Stimulated activated naive CD8-positive, alpha-beta T cell treated with anti-CD3 and anti-CD28 coated beads, Interleukin-15, amount 100 ng/mL, for 72 hours (primary cell): ENCODE data around the gene DEDD2.
A peak's percentile ranks its signal among the peaks of the same experiment; 100 is the strongest.

Experiments
- ATAC-seq: fragments of 150-1000 bp; cut with Tn5 transposase; 2 replicates; pipeline ENCODE4 v1.10.0; 2021; ENCODE audit warnings: mild to moderate bottlenecking, moderate library complexity
- DNase-seq, 2 donors: peaks; one replicate each; pipeline ENCODE4 v3.0.0; 2021 to 2022
- H3K27ac Mint-ChIP-seq, 2 donors: one replicate each; pipeline ENCODE4 v1.8.0; 2022; ENCODE audit warnings: mild to moderate bottlenecking in 2 of 2, mixed read lengths in 2 of 2, moderate library complexity in 2 of 2
- H3K27me3 Mint-ChIP-seq: one replicate; pipeline ENCODE4 v1.8.0; 2022; ENCODE audit warnings: mixed read lengths
- H3K4me1 Mint-ChIP-seq: one replicate; pipeline ENCODE4 v1.8.0; 2022; ENCODE audit warnings: mild to moderate bottlenecking, mixed read lengths
- H3K4me3 Mint-ChIP-seq, 2 donors: one replicate each; pipeline ENCODE4 v1.8.0; 2022; ENCODE audit warnings: mild to moderate bottlenecking in 2 of 2, mixed read lengths in 2 of 2, moderate library complexity in 1 of 2
- H3K9me3 Mint-ChIP-seq, 2 donors: one replicate each; pipeline ENCODE4 v1.8.0; 2022; ENCODE audit warnings: mixed read lengths in 2 of 2

The DEDD2 gene

DNA sequence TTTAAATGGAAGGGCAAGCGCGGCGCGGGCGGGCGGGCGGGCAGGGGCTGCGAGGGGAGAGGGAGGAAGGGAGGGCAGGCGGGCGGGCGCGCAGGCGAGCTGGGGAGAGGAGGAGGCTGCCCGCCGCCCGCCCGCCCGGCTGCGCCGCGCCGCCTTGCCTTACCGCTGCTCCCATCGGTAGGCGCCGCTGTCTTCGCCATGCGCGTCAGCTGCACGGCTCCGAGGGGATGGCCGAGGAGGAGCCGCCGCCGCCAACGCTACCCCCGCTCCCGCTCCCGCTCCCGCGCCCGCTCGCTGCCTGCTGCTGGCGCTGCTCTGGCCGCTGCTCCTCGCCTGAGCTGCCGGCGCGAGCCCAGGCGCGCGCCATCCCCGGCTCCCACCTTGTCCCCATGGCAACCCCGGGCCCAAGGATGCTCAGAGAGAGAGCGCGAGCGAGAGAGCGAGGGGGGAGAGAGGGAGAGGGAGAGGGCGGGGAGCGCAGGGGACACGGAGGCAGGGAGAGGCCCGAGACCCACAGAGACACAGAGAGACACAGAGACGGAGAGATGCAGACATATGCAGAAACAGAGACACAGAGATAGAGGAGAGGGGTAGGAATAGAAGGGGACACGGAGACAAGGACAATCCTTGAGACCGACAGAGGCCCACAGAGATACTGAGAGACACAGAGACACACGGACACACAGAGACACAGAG lies 40.3 kb downstream of the DEDD2 start:
- Mint-ChIP-seq H3K27ac (no peak overlapping the region), H3K4me3 (no peak overlapping the region), H3K9me3 (no peaks in the 10 kb centered on the region), H3K27me3 (peaks cover 22% of the 10 kb centered on the region), H3K4me1 (peaks cover 17% of the 10 kb centered on the region)
- ATAC-seq: peak; percentile 94
- DNase-seq: peak; percentile 75 to 77

- peak; percentile 65 for ATAC-seq
- H3K4me1 Mint-ChIP-seq: peaks cover 17% of the 10 kb centered on the region
- peak overlapping the region; percentile 84 to 87 for H3K4me3 Mint-ChIP-seq
- H3K27ac Mint-ChIP-seq: no peak overlapping the region
- DNase-seq: no peak
- no peaks in the 10 kb centered on the region for H3K9me3 Mint-ChIP-seq
- H3K27me3 Mint-ChIP-seq: peaks cover 22% of the 10 kb centered on the region
Observed at GRCh38 chr19:42176649-42176989, 40.9 kb downstream of the DEDD2 start.

DNA sequence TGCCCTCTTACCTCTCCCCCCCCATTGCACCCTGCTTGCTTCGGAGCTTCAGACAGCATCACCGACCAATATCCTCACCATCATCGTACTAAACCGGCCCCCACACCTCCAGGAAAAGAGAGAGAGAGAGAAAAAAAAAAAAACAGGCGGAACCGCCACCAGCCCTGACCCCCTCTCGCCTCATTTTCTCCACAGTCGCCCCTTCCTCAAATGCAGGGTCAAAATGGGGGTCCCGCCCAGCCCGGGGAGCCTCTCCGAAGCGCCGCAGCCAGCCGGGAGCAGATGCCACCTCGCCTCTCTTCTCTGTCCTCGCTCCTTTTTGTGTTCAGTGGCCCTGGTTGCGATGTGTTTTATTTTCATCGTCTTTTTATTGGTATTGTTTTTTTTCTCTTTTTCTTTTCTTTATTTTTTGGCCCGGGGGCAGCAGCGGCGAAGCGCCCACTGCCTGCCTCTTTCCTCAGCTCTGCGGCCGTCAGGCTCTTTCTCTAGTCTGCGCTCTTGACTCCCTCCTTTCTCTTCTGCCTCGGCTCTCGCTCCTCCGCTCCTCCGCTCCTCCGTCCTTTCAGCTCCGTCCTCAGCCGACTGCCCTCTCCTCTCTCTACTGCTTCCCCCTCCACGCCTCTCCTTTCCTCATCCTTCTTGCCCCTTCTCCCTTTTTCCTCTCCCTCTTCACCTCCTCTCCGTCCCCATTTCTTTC lies 41.4 kb downstream of the DEDD2 start:
- ATAC-seq: peak; percentile 33

DNA sequence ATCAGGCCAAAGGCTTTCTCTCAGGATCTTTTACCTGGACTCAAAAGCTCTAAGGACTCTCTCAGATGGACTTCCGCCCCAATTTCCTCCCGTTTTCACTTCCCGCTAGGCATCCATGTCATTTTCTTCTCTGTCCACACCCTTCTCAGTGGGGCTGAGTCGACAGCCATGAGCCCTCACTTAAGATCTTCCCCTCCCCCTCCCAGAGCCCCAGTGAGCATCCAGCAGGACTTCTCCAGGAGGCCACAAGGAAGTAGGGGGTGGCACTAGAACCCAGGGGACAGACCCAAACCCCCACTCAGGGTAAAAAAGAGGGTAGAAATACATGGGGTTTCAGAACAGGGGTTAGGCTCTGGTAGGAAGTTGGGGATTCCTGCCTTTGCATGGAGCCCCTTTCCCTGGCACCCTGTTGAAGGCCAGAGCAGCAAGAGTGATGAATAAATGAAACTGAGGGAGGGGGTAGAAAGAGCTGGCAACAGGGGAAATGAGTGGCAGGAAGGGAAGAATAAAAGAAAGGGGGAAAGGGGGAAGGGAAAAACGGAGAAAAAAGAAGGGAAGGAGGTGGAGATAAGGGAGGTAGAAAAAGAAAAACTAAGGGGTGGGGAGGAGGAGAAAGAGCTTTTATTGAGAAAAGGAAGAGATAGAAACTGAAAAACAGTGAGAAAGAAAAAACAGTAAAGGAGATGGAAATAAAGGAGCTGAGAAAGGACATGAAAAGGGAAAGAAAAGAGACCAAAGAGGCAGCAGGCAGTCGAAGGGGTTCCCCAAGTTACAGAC lies 42.3 kb downstream of the DEDD2 start:
- peaks cover 22% of the 10 kb centered on the region for H3K27me3 Mint-ChIP-seq
- peak overlapping the region in 1 of 2 donors; percentile 38 for H3K27ac Mint-ChIP-seq
- ATAC-seq (no peak), DNase-seq (no peak)
- H3K4me3 Mint-ChIP-seq: peak overlapping the region; percentile 84 to 87
- H3K9me3 Mint-ChIP-seq: no peaks in the 10 kb centered on the region
- peaks cover 17% of the 10 kb centered on the region for H3K4me1 Mint-ChIP-seq

More for the DNA sequence above, 41.4 kb downstream of the DEDD2 start:
- Mint-ChIP-seq H3K4me3 (peak overlapping the region; percentile 84 to 87), H3K4me1 (peaks cover 17% of the 10 kb centered on the region), H3K27ac (no peak overlapping the region), H3K27me3 (peaks cover 22% of the 10 kb centered on the region), H3K9me3 (no peaks in the 10 kb centered on the region)
- peak in 1 of 2 donors; percentile 24 for DNase-seq

- peaks cover 17% of the 10 kb centered on the region for H3K4me1 Mint-ChIP-seq
- no peak for ATAC-seq
- no peak overlapping the region for H3K27ac Mint-ChIP-seq
- H3K27me3 Mint-ChIP-seq: peaks cover 22% of the 10 kb centered on the region
- no peak for DNase-seq
- no peaks in the 10 kb centered on the region for H3K9me3 Mint-ChIP-seq
- no peak overlapping the region for H3K4me3 Mint-ChIP-seq
Observed at GRCh38 chr19:42174188-42174587, 43.3 kb downstream of the DEDD2 start.

DNA sequence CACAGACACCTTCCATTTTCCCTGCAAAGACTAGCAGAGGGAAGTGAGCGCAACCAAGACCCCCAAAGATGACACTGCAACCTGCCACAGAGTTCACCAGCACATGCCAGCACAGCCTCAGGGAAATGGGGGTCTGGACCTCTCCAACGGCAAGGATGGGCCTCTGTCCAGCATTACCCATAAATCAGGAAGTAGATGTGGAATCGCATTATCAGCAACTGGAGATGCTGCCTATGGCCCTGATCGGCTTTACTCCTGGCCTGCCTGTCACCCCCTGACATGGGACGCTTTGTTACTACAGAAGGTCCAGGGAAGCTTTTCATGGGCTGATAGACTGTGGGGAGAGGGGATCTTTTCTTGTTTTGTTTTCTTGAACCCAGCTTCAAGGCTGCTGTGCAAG lies 43.8 kb downstream of the DEDD2 start:
- Mint-ChIP-seq H3K4me1 (peaks cover 17% of the 10 kb centered on the region), H3K4me3 (no peak overlapping the region), H3K9me3 (no peaks in the 10 kb centered on the region), H3K27me3 (peaks cover 22% of the 10 kb centered on the region), H3K27ac (no peak overlapping the region)
- ATAC-seq (no peak), DNase-seq (no peak)

DNA sequence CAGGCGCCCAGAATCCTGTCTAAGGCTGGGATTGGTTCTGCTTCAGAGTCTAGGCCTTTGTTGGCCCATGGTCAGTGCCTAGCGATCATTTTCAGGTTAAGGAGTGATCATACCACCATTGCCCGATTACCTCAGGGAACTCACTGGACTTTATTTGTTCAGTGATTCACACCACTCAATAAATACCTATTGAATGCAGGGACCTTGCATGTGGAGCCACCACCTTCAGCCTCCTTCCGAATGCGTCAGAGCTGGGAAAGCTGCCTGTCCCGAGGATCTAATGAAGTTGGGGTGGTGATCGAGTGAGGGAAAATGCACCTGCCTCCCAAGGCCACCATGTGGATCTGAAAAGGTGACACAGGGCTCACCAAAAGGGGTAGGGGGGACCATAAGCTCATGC lies 45.2 kb downstream of the DEDD2 start:
- no peak overlapping the region for H3K4me3 Mint-ChIP-seq
- H3K27me3 Mint-ChIP-seq: peaks cover 22% of the 10 kb centered on the region
- DNase-seq (no peak), ATAC-seq (no peak)
- no peaks in the 10 kb centered on the region for H3K9me3 Mint-ChIP-seq
- H3K27ac Mint-ChIP-seq: no peak overlapping the region
- H3K4me1 Mint-ChIP-seq: peaks cover 17% of the 10 kb centered on the region

GRCh38 chr19:42170715-42171114 lies 46.8 kb downstream of the DEDD2 start:
- ATAC-seq (no peak), DNase-seq (no peak)
- Mint-ChIP-seq H3K9me3 (no peaks in the 10 kb centered on the region), H3K4me1 (peaks cover 9% of the 10 kb centered on the region), H3K4me3 (no peak overlapping the region), H3K27me3 (peaks cover 13% of the 10 kb centered on the region), H3K27ac (no peak overlapping the region)

DNA sequence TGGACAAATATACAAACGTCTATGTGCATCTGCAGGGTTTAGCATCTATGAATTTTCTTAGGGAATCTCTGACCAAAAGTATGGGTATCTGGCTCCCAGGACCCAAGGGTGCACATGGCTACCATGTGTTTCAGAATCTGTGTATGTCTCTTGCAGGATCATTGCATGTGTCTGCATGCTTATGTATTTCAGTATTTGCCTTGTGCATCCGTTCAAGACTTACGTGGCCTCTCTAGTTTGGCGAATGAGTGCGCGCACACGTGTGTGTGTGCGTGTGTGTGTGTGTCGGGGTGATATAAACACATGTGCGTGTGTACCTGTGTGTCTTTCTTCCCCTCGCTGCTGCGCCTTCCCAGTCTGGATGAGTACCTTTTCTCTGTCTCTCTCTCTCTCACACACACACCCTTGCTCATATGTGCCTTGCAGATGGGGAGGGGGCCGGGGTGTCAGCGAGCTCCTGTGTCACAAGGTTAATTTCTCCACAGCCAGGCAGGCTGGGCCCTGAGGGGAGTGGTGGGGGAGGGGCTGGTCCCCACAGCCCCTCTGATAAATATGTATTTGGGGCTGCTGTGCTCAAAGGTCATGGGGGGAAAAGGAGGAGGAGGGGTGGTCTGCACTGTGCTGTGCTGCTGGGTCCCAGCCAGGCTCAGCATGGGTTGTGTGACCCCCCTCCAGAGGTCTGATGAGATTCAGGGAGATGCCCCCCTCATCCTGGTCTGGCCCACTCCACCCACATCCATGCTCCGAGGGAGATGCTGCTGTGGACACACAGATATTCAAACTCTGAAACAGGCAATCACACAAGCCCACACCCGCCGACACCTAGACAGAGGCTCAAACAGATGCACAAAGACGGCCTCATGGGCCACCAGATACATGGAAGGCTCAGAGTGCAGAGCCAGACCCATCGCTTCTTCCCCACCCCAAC lies 47.7 kb downstream of the DEDD2 start:
- ATAC-seq (no peak), DNase-seq (no peak)
- Mint-ChIP-seq H3K27me3 (peaks cover 3% of the 10 kb centered on the region), H3K4me1 (peaks cover 5% of the 10 kb centered on the region), H3K27ac (no peak overlapping the region), H3K9me3 (no peaks in the 10 kb centered on the region), H3K4me3 (no peak overlapping the region)

DNA sequence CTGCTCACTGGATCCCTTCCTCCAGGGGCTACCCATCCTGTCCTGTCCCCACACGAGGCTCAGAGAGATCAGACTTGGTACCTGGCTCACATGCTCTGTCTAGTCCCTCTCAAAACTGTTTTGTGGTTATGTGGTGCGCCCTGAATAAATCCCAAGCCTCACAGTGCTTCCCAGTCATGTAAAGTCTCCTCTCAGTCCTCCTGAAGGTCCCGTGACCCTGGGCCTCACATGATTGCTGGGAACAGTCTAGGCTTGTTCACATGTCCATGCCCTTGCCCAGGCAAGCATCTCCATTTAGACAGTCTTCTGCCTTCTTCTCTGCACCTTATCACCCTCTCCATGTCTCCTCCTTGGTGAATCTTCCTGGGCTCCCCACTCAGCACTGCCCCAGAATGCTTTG lies 49.3 kb downstream of the DEDD2 start:
- H3K4me3 Mint-ChIP-seq: no peak overlapping the region
- peaks cover 5% of the 10 kb centered on the region for H3K4me1 Mint-ChIP-seq
- ATAC-seq (no peak), DNase-seq (no peak)
- H3K9me3 Mint-ChIP-seq: no peaks in the 10 kb centered on the region
- no peaks in the 10 kb centered on the region for H3K27me3 Mint-ChIP-seq
- H3K27ac Mint-ChIP-seq: peak overlapping the region in 1 of 2 donors; percentile 51

GRCh38 chr19:42166316-42166715 lies 51.2 kb downstream of the DEDD2 start:
- H3K4me3 Mint-ChIP-seq: no peak overlapping the region
- H3K27ac Mint-ChIP-seq: peak overlapping the region in 1 of 2 donors; percentile 50
- ATAC-seq (no peak), DNase-seq (no peak)
- H3K9me3 Mint-ChIP-seq: no peaks in the 10 kb centered on the region
- peaks cover 5% of the 10 kb centered on the region for H3K4me1 Mint-ChIP-seq
- H3K27me3 Mint-ChIP-seq: no peaks in the 10 kb centered on the region

GRCh38 chr19:42165146-42165545 lies 52.3 kb downstream of the DEDD2 start:
- Mint-ChIP-seq H3K4me1 (peaks cover 5% of the 10 kb centered on the region), H3K9me3 (no peaks in the 10 kb centered on the region), H3K27ac (no peak overlapping the region), H3K4me3 (no peak overlapping the region), H3K27me3 (no peaks in the 10 kb centered on the region)
- DNase-seq: no peak
- no peak for ATAC-seq

GRCh38 chr19:42161616-42162263 lies 55.7 kb downstream of the DEDD2 start:
- DNase-seq: no peak
- no peak for ATAC-seq
- Mint-ChIP-seq H3K4me3 (no peak overlapping the region), H3K9me3 (no peaks in the 10 kb centered on the region), H3K27me3 (no peaks in the 10 kb centered on the region), H3K4me1 (peaks cover 5% of the 10 kb centered on the region), H3K27ac (no peak overlapping the region)

DNA sequence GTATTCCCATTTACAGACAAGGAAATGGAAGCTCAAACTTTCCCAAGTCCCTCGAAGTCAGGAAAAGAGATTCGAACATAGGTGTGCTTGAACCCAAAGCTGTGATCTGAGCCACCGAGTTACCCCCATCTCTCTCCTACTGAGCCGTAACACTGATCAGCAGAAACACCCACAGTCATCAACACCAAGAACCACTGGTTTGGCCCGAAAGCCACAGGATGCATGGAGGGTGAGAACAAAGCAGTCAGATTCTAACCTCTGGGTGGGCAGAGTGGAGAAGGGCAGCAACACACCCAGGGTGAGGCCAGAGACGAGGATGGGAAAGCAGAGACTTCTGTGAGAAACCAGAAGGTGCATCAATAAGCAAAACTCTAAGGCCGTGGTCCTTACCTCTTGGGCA lies 57.5 kb downstream of the DEDD2 start:
- Mint-ChIP-seq H3K4me3 (no peak overlapping the region), H3K9me3 (no peaks in the 10 kb centered on the region), H3K27me3 (peaks cover 6% of the 10 kb centered on the region), H3K27ac (no peak overlapping the region), H3K4me1 (peaks cover 7% of the 10 kb centered on the region)
- DNase-seq (no peak), ATAC-seq (no peak)

DNA sequence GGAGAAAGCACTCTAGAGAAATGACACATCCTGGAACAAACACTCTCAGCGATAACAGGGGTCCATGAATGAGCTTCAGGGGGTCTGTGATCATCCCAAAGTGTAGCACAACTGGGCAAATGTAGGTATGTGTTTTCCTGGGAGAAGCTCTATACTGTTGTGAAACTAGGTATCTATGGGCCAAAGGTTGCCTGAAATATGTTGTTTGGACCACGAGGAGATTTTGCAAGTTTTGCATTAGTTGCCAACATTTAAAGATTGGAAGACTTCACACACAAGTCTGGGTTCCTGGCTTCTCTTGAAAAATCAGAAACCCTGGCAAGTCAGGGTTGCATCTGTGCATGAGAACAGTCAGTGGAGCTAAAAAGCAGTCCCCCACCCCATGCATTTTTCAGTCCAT lies 58.6 kb downstream of the DEDD2 start:
- DNase-seq (no peak), ATAC-seq (no peak)
- no peaks in the 10 kb centered on the region for H3K9me3 Mint-ChIP-seq

More for the DNA sequence above, 58.6 kb downstream of the DEDD2 start:
- H3K4me1 Mint-ChIP-seq: peaks cover 16% of the 10 kb centered on the region
- H3K27ac Mint-ChIP-seq: no peak overlapping the region
- H3K4me3 Mint-ChIP-seq: no peak overlapping the region
- peaks cover 15% of the 10 kb centered on the region for H3K27me3 Mint-ChIP-seq
